Measurements from ENCODE around the gene APLNR. TPM values are rescaled to one million over a fixed set of nuclear protein-coding genes. Genes with fewer than 3 reads are reported as not detected.
A peak's percentile ranks its signal among the peaks of the same experiment; 100 is the strongest.

APLNR gene
- total RNA-seq, 1 experiment from 2014 or later = 0.39 TPM

GRCh38 chr11:57190548-57190947, 46.5 kb downstream of the APLNR start:
- no peaks in the 10 kb centered on the region for H3K79me2 ChIP-seq (ENCODE audit: insufficient read depth, low read length)
- no peak for DNase-seq
- H3K9ac ChIP-seq (ENCODE audit: extremely low read depth, insufficient read length, low read length) = no peak overlapping the region
- peaks cover 0 to 2% (median 0%) of the 10 kb centered on the region in 3 experiments; a peak in 2 of 7 replicates for H3K36me3 Mint-ChIP-seq (ENCODE audit: insufficient read depth in 1 of 3, low read depth in 3 of 3)
- no peaks in the 10 kb centered on the region for H3K27me3 ChIP-seq (ENCODE audit: insufficient read depth, low read length)
- no CpG with 5 or more reads among the region's 4 CpGs for WGBS (ENCODE audit: extremely low coverage, insufficient read length, low lambda C conversion rate)
- no peak overlapping the region for H3K23ac ChIP-seq (ENCODE audit: insufficient read length, low read depth, low read length)
- H3K79me1 ChIP-seq (ENCODE audit: insufficient read depth, low read depth, low read length, poor library complexity, severe bottlenecking) = no peaks in the 10 kb centered on the region
- H3K14ac ChIP-seq (ENCODE audit: insufficient read depth, low read length) = no peak overlapping the region
- H2AK5ac ChIP-seq (ENCODE audit: insufficient read length, low read length) = no peak overlapping the region
- H3K4me1 Mint-ChIP-seq = peaks cover 22 to 24% of the 10 kb centered on the region in 2 experiments
- no peak overlapping the region for H4K91ac ChIP-seq (ENCODE audit: insufficient read length, low read depth, low read length)
- no peak overlapping the region for H3K4me2 ChIP-seq (ENCODE audit: insufficient read depth, insufficient read length, low read length)
- no peaks in the 10 kb centered on the region for H4K20me1 ChIP-seq (ENCODE audit: control insufficient read depth, insufficient read depth, insufficient read length)
- peaks cover 5% of the 10 kb centered on the region for H3K27me3 Mint-ChIP-seq (ENCODE audit: low read depth)
- H2AFZ ChIP-seq (ENCODE audit: low read length) = no peak overlapping the region
- H3K9me3 Mint-ChIP-seq = no peaks in the 10 kb centered on the region; a peak in 1 of 5 replicates
- H4K8ac ChIP-seq (replicated peaks; ENCODE audit: insufficient read length, low read depth, low read length) = no peak overlapping the region
- no peak overlapping the region for H2BK12ac ChIP-seq (ENCODE audit: insufficient read length, low read depth, low read length)
- H2BK5ac ChIP-seq (ENCODE audit: insufficient read length, low read length) = no peak overlapping the region
- H3K4me3 Mint-ChIP-seq = no peak overlapping the region
- H3K27ac ChIP-seq (ENCODE audit: insufficient read length, low read depth, low read length) = no peak overlapping the region
- H3K56ac ChIP-seq (ENCODE audit: insufficient read length, low read depth, low read length) = no peak overlapping the region
- H3K4ac ChIP-seq (ENCODE audit: low read depth, low read length) = no peak overlapping the region
- H2BK120ac ChIP-seq (ENCODE audit: low read depth, low read length, poor library complexity, severe bottlenecking) = no peak overlapping the region
- H3K18ac ChIP-seq (ENCODE audit: insufficient read length, low read depth, low read length) = no peak overlapping the region
- no peaks in the 10 kb centered on the region for H3K9me3 ChIP-seq (ENCODE audit: control insufficient read depth, low read depth, low read length)
- H3K27ac Mint-ChIP-seq = peak overlapping the region in 1 of 3 experiments; percentile 24; a peak in 1 of 7 replicates
- H3K23me2 ChIP-seq (ENCODE audit: insufficient read length, low read depth, low read length, poor library complexity, severe bottlenecking) = no peaks in the 10 kb centered on the region
- no peaks in the 10 kb centered on the region for H3K4me1 ChIP-seq (ENCODE audit: insufficient read depth, low read length)
- no peak overlapping the region for H3T11ph ChIP-seq (ENCODE audit: low read length)
- H2BK20ac ChIP-seq (ENCODE audit: low read depth, low read length, poor library complexity, severe bottlenecking) = no peak overlapping the region
- no peak overlapping the region for H4K5ac ChIP-seq (ENCODE audit: insufficient read length, low read depth, low read length)
- H2BK15ac ChIP-seq (ENCODE audit: low read depth, low read length) = no peak overlapping the region
- TF ChIP-seq, protein P1, sequence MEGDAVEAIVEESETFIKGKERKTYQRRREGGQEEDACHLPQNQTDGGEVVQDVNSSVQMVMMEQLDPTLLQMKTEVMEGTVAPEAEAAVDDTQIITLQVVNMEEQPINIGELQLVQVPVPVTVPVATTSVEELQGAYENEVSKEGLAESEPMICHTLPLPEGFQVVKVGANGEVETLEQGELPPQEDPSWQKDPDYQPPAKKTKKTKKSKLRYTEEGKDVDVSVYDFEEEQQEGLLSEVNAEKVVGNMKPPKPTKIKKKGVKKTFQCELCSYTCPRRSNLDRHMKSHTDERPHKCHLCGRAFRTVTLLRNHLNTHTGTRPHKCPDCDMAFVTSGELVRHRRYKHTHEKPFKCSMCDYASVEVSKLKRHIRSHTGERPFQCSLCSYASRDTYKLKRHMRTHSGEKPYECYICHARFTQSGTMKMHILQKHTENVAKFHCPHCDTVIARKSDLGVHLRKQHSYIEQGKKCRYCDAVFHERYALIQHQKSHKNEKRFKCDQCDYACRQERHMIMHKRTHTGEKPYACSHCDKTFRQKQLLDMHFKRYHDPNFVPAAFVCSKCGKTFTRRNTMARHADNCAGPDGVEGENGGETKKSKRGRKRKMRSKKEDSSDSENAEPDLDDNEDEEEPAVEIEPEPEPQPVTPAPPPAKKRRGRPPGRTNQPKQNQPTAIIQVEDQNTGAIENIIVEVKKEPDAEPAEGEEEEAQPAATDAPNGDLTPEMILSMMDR (conservative IDR thresholded peaks at IDR 0.05) = no peak

Other genes with a start within 250 kb of the APLNR start
- gene OR5AK2, start 248.3 kb downstream of the APLNR start, total RNA-seq (2021) = not detected in 2 replicates
- 0.90 and 1.0 TPM in 2 replicates for gene LRRC55, start 55.3 kb downstream of the APLNR start, total RNA-seq (2021)
- gene TNKS1BP1, start 87.7 kb upstream of the APLNR start, total RNA-seq (2021) = 130 and 140 TPM in 2 replicates
- gene SSRP1, start 98.6 kb upstream of the APLNR start, total RNA-seq (2021) = 202 and 205 TPM in 2 replicates
- gene P2RX3, start 101.1 kb upstream of the APLNR start, total RNA-seq (2021) = 0.15 and 0.22 TPM in 2 replicates
- not detected in 2 replicates for gene PRG3, start 143.9 kb upstream of the APLNR start, total RNA-seq (2021)
- 0.31 TPM in 1 of 2 replicates, not detected in the other for gene PRG2, start 153.4 kb upstream of the APLNR start, total RNA-seq (2021)
- 21.4 and 21.9 TPM in 2 replicates for gene SLC43A3, start 189.9 kb upstream of the APLNR start, total RNA-seq (2021)
- gene RTN4RL2, start 223.3 kb upstream of the APLNR start, total RNA-seq (2021) = 7.0 and 7.1 TPM in 2 replicates